NCI-H2029 (cell line): ENCODE measurements around the gene AKR1C3.
"Not testable (repeated sequence)": the region's sequence is repeated elsewhere in the genome, so short reads cannot be mapped to it uniquely, and the experiment has no call there.

Source experiments
- DNase-seq: peaks from one replicate; lab custom pipeline; 2025; lab: John Stamatoyannopoulos, UW

Gene AKR1C3

GRCh38 chr10:5094265-5095205 lies at the start of gene AKR1C3:
TSS of gene AKR1C3 (plus strand) at chr10:5094414. CDS start at chr10:5094445, 31 bp downstream.
- DNase-seq = no peak

GRCh38 chr10:5045095-5045494 lies 49.1 kb upstream of the AKR1C3 start:
- no peak for DNase-seq

- DNase-seq = no peak
Observed at GRCh38 chr10:5046410-5046809, 47.8 kb upstream of the AKR1C3 start.

- DNase-seq = not testable (repeated sequence)
Observed at GRCh38 chr10:5047055-5047454, 47.2 kb upstream of the AKR1C3 start.

- no peak for DNase-seq
Observed at GRCh38 chr10:5047912-5048628, 46.1 kb upstream of the AKR1C3 start.

GRCh38 chr10:5052951-5053500 lies 41.2 kb upstream of the AKR1C3 start:
- not testable (repeated sequence) for DNase-seq

GRCh38 chr10:5054831-5055230 lies 39.4 kb upstream of the AKR1C3 start:
- not testable (repeated sequence) for DNase-seq

GRCh38 chr10:5059267-5059666 lies 34.9 kb upstream of the AKR1C3 start:
- DNase-seq = not testable (repeated sequence)

GRCh38 chr10:5060791-5061190 lies 33.4 kb upstream of the AKR1C3 start:
- not testable (repeated sequence) for DNase-seq

- no peak for DNase-seq
Observed at GRCh38 chr10:5064656-5065055, 29.6 kb upstream of the AKR1C3 start.

GRCh38 chr10:5068274-5068984 lies 25.8 kb upstream of the AKR1C3 start:
- no peak for DNase-seq

- DNase-seq = no peak
Observed at GRCh38 chr10:5070648-5071410, 23.4 kb upstream of the AKR1C3 start.

GRCh38 chr10:5071411-5072198 lies 22.6 kb upstream of the AKR1C3 start:
- no peak for DNase-seq

GRCh38 chr10:5073659-5074058 lies 20.6 kb upstream of the AKR1C3 start:
- DNase-seq = no peak

- DNase-seq = no peak
Observed at GRCh38 chr10:5076615-5077014, 17.6 kb upstream of the AKR1C3 start.

- no peak for DNase-seq
Observed at GRCh38 chr10:5078547-5079180, 15.6 kb upstream of the AKR1C3 start.

GRCh38 chr10:5079306-5079830 lies 14.8 kb upstream of the AKR1C3 start:
- no peak for DNase-seq

- DNase-seq = no peak
Observed at GRCh38 chr10:5079836-5080235, 14.4 kb upstream of the AKR1C3 start.

GRCh38 chr10:5081091-5081490 lies 13.1 kb upstream of the AKR1C3 start:
- DNase-seq = no peak
